Measurements from ENCODE around the gene ACTL7B. TPM values are rescaled to one million over a fixed set of nuclear protein-coding genes. Genes with fewer than 3 reads are reported as not detected.
A peak's percentile ranks its signal among the peaks of the same experiment; 100 is the strongest.

Gene ACTL7B
- total RNA-seq, 1 experiment from 2014 or later: not detected

DNA sequence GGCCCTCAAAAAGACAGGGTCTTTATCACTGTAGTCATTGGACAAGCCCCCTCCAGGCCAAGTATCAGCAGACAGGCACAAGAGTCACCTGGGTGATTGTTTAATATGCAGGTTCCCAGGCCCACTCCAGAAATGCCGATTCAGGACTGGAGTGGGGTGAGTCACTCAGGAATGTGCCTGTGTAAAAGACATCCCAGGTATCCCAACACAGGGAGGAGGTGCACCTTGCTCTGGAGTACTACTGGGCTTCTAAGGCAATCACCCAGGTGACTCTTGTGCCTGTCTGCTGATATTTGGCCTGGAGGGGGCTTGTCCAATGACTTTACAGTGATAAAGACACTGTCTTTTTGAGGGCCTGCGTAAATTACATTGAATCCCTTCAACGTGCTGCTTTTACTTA lies 40.6 kb downstream of the ACTL7B start:
- DNase-seq (ENCODE audit: low spot score): no peak

DNA sequence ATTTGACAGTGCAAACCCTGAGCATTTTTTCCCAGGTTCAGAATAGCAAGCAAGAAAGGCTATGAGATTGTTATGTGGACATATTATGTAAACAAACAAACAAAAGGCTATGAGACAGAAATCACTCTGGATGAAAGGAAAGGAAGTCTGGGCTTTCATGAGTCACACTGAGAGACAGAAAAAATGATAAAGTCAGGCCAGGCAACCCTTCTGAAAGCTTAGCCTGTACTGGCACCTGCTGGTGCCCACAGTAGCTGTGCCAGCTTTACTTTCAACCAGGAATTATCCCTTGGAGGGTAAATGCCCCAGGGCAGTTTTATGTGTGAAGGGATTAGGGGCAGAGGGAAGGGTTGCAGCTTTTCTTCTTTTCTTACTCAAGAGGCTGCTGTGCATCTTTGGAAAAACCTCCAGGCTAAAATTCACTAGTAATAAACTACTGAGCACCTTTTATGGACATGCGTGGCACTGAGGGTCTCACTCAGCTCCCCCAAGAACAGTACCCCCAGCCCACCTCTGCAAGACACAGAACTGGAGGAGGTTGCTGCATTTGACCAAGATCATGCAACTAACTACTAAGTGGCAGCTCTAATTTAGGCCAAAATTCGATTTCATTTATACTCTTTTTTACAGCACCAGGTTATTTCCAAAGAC lies 41.7 kb downstream of the ACTL7B start:
- peak; percentile 32 for DNase-seq (ENCODE audit: low spot score)
- in situ Hi-C loops (cut with HindIII; ENCODE audit: low sequenced_read_pairs): no loop called here

More for the DNA sequence above, 40.6 kb downstream of the ACTL7B start:
- in situ Hi-C loops (cut with HindIII; ENCODE audit: low sequenced_read_pairs): no loop called here

DNA sequence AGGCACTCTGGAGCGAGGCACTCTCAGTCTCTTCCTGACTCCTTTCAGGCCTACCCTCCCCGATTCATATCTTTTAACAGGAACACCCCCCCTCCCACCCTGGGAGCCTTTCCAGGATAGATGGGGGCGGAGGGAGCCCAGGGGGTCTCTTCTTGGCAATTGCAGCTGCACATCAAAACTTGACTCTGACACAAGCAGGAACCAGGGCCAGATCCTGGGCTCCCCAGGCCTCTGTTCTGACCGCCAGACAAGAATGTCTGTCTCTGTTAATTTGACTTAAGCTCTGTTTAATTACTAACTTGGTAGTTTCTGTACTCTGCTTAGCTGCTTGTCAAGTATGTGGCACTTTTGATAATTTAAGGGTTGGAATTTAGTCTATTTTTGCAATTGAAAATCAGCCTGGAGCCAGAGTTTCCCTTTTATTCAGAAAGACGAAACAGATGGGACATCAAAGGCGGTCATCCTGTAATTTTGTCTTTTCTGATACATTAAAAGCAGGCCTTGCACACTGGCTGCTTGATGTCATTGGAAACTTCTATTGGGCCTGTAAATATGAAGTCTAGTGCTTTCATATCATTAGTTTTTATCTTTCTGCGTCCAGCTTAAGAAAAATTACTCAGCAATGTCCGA lies 43.3 kb downstream of the ACTL7B start:
- in situ Hi-C loops (cut with HindIII; ENCODE audit: low sequenced_read_pairs): no loop called here
- DNase-seq (ENCODE audit: low spot score): no peak

DNA sequence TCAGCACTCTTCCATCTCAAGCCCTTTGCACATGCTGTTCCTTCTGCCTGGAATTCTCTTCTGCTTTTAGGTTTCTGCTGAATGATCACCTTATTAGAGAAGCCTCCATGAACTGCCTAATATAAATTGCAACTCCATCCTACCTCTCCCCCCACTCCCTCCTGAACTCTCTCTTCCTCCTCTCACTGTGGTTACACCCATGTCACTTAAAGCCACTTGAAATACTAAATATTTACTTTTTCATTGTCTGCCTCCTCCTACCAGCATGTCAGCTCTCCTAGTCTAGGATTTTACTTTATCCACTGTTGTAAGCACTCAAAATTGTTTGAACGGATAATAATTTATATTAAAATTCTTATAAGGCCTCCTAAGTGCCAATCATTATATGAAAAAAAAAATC lies 43.8 kb downstream of the ACTL7B start:
- DNase-seq (ENCODE audit: low spot score): no peak
- in situ Hi-C loops (cut with HindIII; ENCODE audit: low sequenced_read_pairs): no loop called here

DNA sequence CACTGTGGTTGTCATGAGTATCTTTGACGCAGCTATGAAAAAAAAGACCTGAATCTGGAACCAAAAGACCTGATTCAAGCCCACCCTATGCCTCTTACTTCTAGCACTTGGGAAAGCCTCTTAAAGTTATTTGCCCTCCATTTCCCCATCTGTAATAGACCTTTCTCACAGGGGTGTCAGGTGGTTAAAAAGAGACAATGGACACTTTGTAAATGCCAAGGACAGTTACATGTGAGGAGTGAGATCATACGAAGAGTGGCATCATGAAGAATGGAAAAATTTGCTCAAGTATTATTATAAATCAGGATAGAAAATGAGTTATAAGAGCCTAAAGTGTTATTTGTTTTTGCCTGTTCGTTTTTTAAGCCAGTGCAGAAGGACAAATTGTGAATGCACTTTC lies 46.5 kb downstream of the ACTL7B start:
- in situ Hi-C loops (cut with HindIII; ENCODE audit: low sequenced_read_pairs): no loop called here
- no peak for DNase-seq (ENCODE audit: low spot score)

Other genes starting within 250 kb of the ACTL7B start
- gene ACTL7A, start 6.3 kb upstream of the ACTL7B start, total RNA-seq (2014; rRNA removed; shearing (Covaris generic)): not detected in 2 replicates
- gene ELP1, start 78.1 kb upstream of the ACTL7B start, total RNA-seq (2014; rRNA removed; shearing (Covaris generic)): 26.3 and 54.7 TPM in 2 replicates
- 15.3 and 16.7 TPM in 2 replicates for gene ABITRAM, start 78.4 kb upstream of the ACTL7B start, total RNA-seq (2014; rRNA removed; shearing (Covaris generic))
- gene CTNNAL1, start 157.5 kb upstream of the ACTL7B start, total RNA-seq (2014; rRNA removed; shearing (Covaris generic)): 95.8 and 122 TPM in 2 replicates

All from G401 (cell line).